Common myeloid progenitor, CD34-positive (primary cell): ENCODE results near the gene ABCA3.

ENCODE experiments used
- CTCF ChIA-PET: fragments of 350-600 bp; sonication (Branson Sonifier 250); formaldehyde crosslinking; loops from one replicate; lab custom pipeline; 2021; ENCODE audit warnings: antibody characterized with exemption; lab: Charles Lee
- POLR2A ChIA-PET: fragments of 350-600 bp; sonication (Branson Sonifier 250); formaldehyde crosslinking; loops from one replicate; lab custom pipeline; 2021; ENCODE audit warnings: antibody characterized with exemption; lab: Charles Lee
- DNase-seq, 3 donors: peaks; one replicate each; pipeline versions ENCODE4 v3.0.0 to v3.0.0-alpha.2; 2013
- H3K27ac ChIP-seq, 2 experiments: 1 replicate in 1 of 2; 2 replicates in 1 of 2; pipeline ENCODE4 v1.7.0; 2013; ENCODE audit warnings: inconsistent platforms in 2 of 2, low read length in 2 of 2, mild to moderate bottlenecking in 2 of 2, low read depth in 1 of 2, moderate library complexity in 1 of 2; ENCODE audit not compliant: severe bottlenecking in 2 of 2, insufficient read depth in 1 of 2, poor library complexity in 1 of 2
- H3K27me3 ChIP-seq, 5 experiments: replicated peaks in 2 of 5; 1 replicate in 3 of 5; 2 replicates in 2 of 5; pipeline versions ENCODE4 v1.6.1 to v1.7.0; 2013; ENCODE audit warnings: low read length in 4 of 5, mild to moderate bottlenecking in 2 of 5, moderate library complexity in 2 of 5, inconsistent platforms in 1 of 5; ENCODE audit not compliant: insufficient read depth in 5 of 5, control insufficient read depth in 4 of 5
- H3K36me3 ChIP-seq, 4 experiments: 1 replicate in 2 of 4; 2 replicates in 2 of 4; pipeline versions ENCODE4 v1.6.1 to v1.7.0; 2013; ENCODE audit warnings: low read length in 3 of 4, control low read depth in 1 of 4, mild to moderate bottlenecking in 1 of 4; ENCODE audit not compliant: control insufficient read depth in 4 of 4, insufficient read depth in 4 of 4
- H3K4me1 ChIP-seq, 4 experiments: 1 replicate in 3 of 4; 2 replicates in 1 of 4; pipeline versions ENCODE4 v1.6.1 to v1.7.1; 2013; ENCODE audit warnings: low read length in 3 of 4, mild to moderate bottlenecking in 3 of 4, control low read depth in 1 of 4, inconsistent platforms in 1 of 4, moderate library complexity in 1 of 4; ENCODE audit not compliant: control insufficient read depth in 4 of 4, insufficient read depth in 4 of 4; ENCODE audit errors: control extremely low read depth in 1 of 4
- H3K4me3 ChIP-seq, 7 experiments: 1 replicate in 4 of 7; 2 replicates in 3 of 7; pipeline versions ENCODE4 v1.5.1 to v1.7.0; 2013; ENCODE audit warnings: mild to moderate bottlenecking in 7 of 7, low read length in 6 of 7, moderate library complexity in 6 of 7, inconsistent platforms in 2 of 7, low read depth in 2 of 7, control low read depth in 1 of 7; ENCODE audit not compliant: insufficient read depth in 4 of 7, control insufficient read depth in 1 of 7; ENCODE audit errors: extremely low read depth in 1 of 7
- H3K9me3 ChIP-seq, 5 experiments: 1 replicate in 4 of 5; 2 replicates in 1 of 5; pipeline versions ENCODE4 v1.6.1 to v1.7.1; 2013; ENCODE audit warnings: low read length in 4 of 5, mild to moderate bottlenecking in 2 of 5, inconsistent platforms in 1 of 5, low read depth in 1 of 5, moderate library complexity in 1 of 5; ENCODE audit not compliant: control insufficient read depth in 4 of 5, insufficient read depth in 2 of 5; ENCODE audit errors: control extremely low read depth in 1 of 5
- WGBS: methylation state at CpG from one replicate; pipeline ENCODE4 v1.1.5; 2013; ENCODE audit not compliant: insufficient coverage; 5-methylcytosine and 5-hydroxymethylcytosine counted together

ABCA3 gene

DNA sequence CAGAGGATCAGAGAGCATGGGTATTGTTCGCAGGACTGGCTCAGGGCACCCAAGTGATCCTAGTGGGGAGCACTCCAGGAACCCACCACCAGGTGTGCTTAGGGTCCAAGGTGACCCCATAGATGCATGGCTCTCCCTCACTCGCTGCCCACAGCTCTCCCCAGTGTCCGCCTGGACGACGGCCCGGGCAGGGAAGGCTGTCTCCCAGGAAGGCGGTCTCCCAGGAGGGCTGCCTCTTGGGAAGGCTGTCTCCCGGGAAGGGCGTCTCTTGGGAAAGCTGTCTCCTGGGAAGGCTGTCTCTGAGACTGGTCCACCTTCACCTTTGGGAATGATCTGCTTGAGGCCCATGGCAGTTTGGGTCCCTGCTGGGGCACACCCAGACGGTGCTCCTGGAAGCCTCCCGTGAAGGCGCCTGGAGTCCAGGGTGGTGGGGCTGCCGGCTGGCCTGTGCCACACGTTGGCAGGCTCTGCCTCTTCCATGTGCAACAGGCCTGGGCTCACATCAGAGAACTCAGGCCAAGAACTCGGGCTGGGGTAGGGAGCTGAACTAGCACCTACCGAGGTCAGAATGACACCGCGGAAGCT, 94.1 kb downstream of the ABCA3 start:
- no peaks in the 10 kb centered on the region for H3K9me3 ChIP-seq
- peaks cover 3 to 10% (median 6%) of the 10 kb centered on the region in 4 experiments for H3K4me1 ChIP-seq
- ChIA-PET CTCF (interaction anchor here (0.6 to 1.8 kb wide), 2 partner anchors 10 to 346 kb away, joined by 4 to 6 read pairs; no protein-coding TSS in a partner anchor), POLR2A (no interaction called here)
- no peak overlapping the region for H3K4me3 ChIP-seq
- H3K27me3 ChIP-seq: no peaks in the 10 kb centered on the region
- WGBS: 93% methylated on average over 18 of the region's 18 CpGs
- H3K27ac ChIP-seq: no peak overlapping the region
- DNase-seq: no peak
- H3K36me3 ChIP-seq: peaks cover 10 to 46% (median 34%) of the 10 kb centered on the region in 4 experiments

DNA sequence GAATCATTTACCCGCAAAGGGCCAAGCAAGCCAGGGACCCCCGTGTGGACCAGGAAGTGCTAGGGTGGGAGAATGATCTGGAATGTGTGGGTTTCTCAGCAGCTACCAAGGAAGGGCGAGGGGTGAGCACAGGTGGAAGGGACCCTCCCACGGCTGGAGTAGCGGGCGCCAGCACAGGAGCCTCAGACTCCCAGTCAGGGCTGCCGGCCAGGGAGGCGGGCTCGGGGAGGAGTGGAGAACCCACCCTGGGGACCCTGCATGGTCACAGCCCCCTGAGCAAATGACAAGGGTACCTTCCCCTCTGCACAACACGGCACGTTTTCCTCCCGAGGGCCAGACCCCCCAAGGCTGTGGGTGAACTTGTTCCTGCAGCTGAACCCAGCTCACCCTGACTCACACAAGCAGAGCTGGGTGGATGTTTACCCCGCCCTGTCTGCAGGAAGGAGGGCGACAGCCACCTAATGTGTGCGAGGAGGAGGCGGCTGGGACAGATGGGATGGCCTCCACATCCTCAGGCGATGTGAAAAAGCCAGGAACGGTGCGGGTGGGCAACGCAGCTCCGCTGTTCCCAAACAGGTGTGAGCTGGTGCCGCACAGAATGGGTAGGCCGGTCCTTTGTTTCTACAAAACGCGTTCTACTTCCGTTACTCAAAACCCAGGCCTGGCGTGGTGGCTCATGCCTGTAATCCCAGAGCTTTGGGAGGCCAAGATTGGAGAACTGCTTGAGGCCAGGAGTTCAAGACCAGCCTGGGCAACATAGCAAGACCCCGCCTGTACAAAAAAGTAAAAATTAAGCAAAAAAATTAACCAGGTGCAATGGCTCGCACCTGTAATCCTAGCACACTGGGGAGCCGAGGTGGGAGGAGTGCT, 95.4 kb downstream of the ABCA3 start:
- ChIA-PET CTCF (interaction anchor here (1.0 kb wide), 1 partner anchor 224 kb away, joined by 3 read pairs; no protein-coding TSS in a partner anchor), POLR2A (no interaction called here)
- no peaks in the 10 kb centered on the region for H3K9me3 ChIP-seq
- H3K27ac ChIP-seq: no peak overlapping the region
- peaks cover 10 to 46% (median 34%) of the 10 kb centered on the region in 4 experiments for H3K36me3 ChIP-seq
- no peak for DNase-seq
- peaks cover 0 to 3% (median under 1%) of the 10 kb centered on the region in 4 experiments for H3K4me1 ChIP-seq
- no peak overlapping the region for H3K4me3 ChIP-seq
- 97% methylated on average over 30 of the region's 30 CpGs for WGBS
- H3K27me3 ChIP-seq: no peaks in the 10 kb centered on the region

DNA sequence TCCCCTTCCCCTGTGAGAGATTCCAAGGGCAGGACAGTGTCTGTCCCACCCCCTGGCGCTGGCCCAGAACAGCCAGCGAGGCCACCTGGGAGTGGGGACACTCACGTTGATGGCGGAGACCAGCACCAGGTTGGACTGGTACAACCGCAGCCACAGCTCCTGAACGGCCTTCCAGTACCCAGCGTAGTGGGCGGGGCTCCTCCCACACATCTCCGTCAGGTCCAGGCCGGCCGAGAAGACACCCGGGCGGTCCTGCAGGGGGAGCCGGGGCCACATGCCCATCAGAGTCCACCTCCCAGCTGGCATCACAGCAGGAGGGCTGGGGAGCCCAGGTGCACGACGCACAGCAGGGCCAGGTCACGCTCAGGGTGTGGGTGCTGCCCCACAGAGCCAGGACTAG, 96.2 kb downstream of the ABCA3 start:
- CTCF ChIA-PET: interaction anchor here (1.0 kb wide), 1 partner anchor 225 kb away, joined by 3 read pairs; no protein-coding TSS in a partner anchor
- POLR2A ChIA-PET: no interaction called here
- H3K36me3 ChIP-seq: peaks cover 10 to 48% (median 34%) of the 10 kb centered on the region in 4 experiments

DNA sequence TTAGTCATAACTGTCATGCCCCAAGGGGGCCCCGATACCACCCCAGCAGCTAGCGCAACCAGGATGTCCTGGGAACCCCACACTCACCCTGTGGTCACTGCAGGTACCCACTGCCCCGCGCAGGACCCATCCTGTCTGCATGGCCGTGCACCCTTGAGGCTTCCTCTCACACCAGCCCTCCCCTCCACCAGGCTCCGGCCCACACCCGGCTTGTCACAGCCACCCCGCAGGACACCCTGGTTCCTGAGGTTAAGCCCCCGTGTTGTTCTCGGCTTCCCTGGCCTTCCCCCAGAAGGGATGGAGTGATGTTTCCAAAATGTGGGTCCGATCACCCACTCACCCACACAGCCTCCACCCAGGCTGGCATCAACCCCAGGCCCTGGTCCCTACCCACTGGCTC, 96.7 kb downstream of the ABCA3 start:
- Histone ChIP-seq H3K4me1 (no peaks in the 10 kb centered on the region), H3K4me3 (no peak overlapping the region), H3K36me3 (peaks cover 10 to 48% (median 34%) of the 10 kb centered on the region in 4 experiments), H3K9me3 (no peaks in the 10 kb centered on the region), H3K27ac (no peak overlapping the region), H3K27me3 (peaks cover 0 to 1% (median 0%) of the 10 kb centered on the region in 5 experiments)
- WGBS: 99% methylated on average over 9 of the region's 11 CpGs
- DNase-seq: no peak
- CTCF ChIA-PET: interaction anchor here (1.2 kb wide), 1 partner anchor 8 kb away, joined by 4 read pairs; no protein-coding TSS in a partner anchor
- POLR2A ChIA-PET: no interaction called here

More for the DNA sequence above, 96.2 kb downstream of the ABCA3 start:
- WGBS: 98% methylated on average over 17 of the region's 17 CpGs
- H3K27me3 ChIP-seq: no peaks in the 10 kb centered on the region
- DNase-seq: no peak
- H3K4me3 ChIP-seq: no peak overlapping the region
- H3K27ac ChIP-seq: no peak overlapping the region
- H3K4me1 ChIP-seq: no peaks in the 10 kb centered on the region
- H3K9me3 ChIP-seq: no peaks in the 10 kb centered on the region

DNA sequence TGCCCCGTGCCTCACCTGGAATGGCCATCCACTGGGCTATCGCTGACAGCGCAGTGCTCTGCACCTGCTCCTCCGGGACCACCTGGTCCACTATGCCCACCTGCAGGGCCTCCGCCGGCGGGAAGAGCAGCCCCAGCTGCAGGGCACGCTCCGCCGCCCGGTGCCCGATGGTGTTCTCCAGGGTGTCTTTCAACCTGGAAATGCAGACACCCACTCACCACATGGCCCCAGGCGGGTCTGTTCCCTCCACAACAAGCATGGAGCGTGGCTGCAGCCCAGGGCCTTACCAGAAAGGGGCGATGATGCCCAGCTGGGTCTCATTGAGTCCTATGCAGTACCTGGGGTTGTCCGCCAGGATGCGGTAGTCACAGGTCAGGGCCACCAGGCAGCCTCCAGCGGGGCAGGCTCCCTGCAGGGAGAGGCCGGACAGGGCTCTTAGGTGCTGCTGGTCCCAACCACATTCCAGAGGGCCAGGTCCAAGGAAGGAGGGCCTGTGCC, 97.4 kb downstream of the ABCA3 start:
- Histone ChIP-seq H3K4me1 (no peaks in the 10 kb centered on the region), H3K36me3 (peaks cover 10 to 48% (median 34%) of the 10 kb centered on the region in 4 experiments), H3K27me3 (peaks cover 0 to 8% (median 2%) of the 10 kb centered on the region in 5 experiments), H3K4me3 (no peak overlapping the region), H3K9me3 (no peaks in the 10 kb centered on the region), H3K27ac (no peak overlapping the region)
- WGBS: 98% methylated on average over 17 of the region's 19 CpGs
- CTCF ChIA-PET: interaction anchor here (1.2 kb wide), 1 partner anchor 9 kb away, joined by 4 read pairs; no protein-coding TSS in a partner anchor
- POLR2A ChIA-PET: no interaction called here
- no peak for DNase-seq

DNA sequence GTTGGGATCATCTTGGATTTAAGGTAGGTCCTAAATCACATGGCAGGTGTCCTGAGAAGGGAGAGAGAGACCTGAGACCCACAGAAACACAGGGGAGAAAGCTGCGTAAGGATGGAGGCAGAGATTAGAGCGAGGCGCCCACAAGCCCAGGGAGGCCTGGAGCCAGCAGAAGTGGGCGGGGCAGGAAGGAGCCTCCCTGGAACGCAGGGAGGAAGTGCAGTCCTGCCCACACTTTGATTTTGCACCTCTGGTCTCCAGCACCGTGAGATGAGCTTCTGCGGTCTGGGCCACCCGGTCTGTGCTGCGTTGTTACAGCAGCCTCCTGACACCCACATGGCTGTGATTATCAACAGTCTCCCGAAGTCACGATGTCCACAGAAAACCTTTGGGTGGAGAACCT, 97.9 kb downstream of the ABCA3 start:
- Histone ChIP-seq H3K4me1 (peaks cover 0 to 3% (median 1%) of the 10 kb centered on the region in 4 experiments), H3K27me3 (peaks cover 0 to 13% (median 2%) of the 10 kb centered on the region in 5 experiments), H3K9me3 (no peaks in the 10 kb centered on the region), H3K27ac (no peak overlapping the region), H3K36me3 (peaks cover 10 to 48% (median 34%) of the 10 kb centered on the region in 4 experiments), H3K4me3 (no peak overlapping the region)
- WGBS: 91% methylated on average over 8 of the region's 11 CpGs
- CTCF ChIA-PET: interaction anchor here (0.9 to 1.2 kb wide), 2 partner anchors 9 to 171 kb away, joined by 3 to 4 read pairs; no protein-coding TSS in a partner anchor
- no peak for DNase-seq
- POLR2A ChIA-PET: no interaction called here
